ENCODE measurements around the gene TAF13. TPM values are rescaled to one million over a fixed set of nuclear protein-coding genes. Genes with fewer than 3 reads are reported as not detected.

Gene TAF13
- total and polyA plus RNA-seq, 9 of the 15 experiments (the other 6 are each of a cell fraction or from before 2014, with no cell fraction given) = 14.9 to 77.2 (median 38.7) TPM

DNA sequence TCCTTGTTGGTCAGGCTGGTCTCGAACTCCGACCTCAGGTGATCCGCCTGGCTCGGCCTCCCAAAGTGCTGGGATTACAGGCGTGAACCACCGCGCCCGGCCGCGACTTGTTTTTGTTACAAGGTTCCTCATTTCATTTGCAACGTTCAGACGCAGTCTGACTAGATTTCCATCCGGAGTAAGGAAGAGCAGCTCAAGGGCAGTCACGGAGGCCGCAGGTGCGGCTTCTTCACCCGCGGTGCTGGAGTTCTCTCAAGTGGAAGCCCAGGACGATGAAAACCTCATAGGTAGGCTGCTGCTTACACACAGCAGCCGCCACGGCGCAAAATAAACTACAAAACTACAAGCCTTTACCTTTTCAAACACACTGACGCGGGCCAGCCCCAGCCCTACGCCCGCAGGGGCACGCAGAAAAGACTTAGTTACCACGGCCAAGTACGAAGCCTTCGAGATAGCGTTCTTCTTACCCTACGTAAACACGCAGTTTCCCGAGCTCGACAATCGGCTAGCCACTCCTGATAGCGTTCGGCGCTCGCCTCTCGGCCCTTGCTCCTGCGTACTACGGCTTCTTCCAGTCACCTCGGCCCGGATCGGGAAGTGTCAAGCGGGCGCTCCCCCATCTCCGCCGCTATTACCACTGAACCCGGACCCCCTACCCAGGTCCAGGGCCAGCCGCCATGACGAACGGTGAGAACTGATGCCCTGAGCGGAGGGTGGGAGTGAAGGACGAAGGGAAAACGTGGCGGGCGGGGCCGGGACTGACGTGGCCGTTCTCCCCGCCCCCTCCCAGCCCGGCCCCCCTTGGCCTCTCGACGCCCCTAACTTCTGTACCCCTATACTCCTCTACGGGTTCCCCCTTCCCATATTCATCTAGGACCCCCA, 14.6 kb upstream of the TAF13 start, which contains the start of gene TMEM167B (continued):
- TF ChIP-seq, protein P1, sequence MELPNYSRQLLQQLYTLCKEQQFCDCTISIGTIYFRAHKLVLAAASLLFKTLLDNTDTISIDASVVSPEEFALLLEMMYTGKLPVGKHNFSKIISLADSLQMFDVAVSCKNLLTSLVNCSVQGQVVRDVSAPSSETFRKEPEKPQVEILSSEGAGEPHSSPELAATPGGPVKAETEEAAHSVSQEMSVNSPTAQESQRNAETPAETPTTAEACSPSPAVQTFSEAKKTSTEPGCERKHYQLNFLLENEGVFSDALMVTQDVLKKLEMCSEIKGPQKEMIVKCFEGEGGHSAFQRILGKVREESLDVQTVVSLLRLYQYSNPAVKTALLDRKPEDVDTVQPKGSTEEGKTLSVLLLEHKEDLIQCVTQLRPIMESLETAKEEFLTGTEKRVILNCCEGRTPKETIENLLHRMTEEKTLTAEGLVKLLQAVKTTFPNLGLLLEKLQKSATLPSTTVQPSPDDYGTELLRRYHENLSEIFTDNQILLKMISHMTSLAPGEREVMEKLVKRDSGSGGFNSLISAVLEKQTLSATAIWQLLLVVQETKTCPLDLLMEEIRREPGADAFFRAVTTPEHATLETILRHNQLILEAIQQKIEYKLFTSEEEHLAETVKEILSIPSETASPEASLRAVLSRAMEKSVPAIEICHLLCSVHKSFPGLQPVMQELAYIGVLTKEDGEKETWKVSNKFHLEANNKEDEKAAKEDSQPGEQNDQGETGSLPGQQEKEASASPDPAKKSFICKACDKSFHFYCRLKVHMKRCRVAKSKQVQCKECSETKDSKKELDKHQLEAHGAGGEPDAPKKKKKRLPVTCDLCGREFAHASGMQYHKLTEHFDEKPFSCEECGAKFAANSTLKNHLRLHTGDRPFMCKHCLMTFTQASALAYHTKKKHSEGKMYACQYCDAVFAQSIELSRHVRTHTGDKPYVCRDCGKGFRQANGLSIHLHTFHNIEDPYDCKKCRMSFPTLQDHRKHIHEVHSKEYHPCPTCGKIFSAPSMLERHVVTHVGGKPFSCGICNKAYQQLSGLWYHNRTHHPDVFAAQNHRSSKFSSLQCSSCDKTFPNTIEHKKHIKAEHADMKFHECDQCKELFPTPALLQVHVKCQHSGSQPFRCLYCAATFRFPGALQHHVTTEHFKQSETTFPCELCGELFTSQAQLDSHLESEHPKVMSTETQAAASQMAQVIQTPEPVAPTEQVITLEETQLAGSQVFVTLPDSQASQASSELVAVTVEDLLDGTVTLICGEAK (IDR thresholded peaks at IDR 0.05) = no peak; the same call in 1 of the 2 replicates
- TF ChIP-seq, protein P1 (CRISPR knock-in tag; IDR thresholded peaks at IDR 0.05) = no peak; the same call in 1 of the 2 replicates
- TF ChIP-seq, protein P2, sequence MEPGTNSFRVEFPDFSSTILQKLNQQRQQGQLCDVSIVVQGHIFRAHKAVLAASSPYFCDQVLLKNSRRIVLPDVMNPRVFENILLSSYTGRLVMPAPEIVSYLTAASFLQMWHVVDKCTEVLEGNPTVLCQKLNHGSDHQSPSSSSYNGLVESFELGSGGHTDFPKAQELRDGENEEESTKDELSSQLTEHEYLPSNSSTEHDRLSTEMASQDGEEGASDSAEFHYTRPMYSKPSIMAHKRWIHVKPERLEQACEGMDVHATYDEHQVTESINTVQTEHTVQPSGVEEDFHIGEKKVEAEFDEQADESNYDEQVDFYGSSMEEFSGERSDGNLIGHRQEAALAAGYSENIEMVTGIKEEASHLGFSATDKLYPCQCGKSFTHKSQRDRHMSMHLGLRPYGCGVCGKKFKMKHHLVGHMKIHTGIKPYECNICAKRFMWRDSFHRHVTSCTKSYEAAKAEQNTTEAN (CRISPR knock-in tag; IDR thresholded peaks at IDR 0.05) = peak; percentile 64; the same call in 1 of the 2 replicates
- TF ChIP-seq, protein P3, sequence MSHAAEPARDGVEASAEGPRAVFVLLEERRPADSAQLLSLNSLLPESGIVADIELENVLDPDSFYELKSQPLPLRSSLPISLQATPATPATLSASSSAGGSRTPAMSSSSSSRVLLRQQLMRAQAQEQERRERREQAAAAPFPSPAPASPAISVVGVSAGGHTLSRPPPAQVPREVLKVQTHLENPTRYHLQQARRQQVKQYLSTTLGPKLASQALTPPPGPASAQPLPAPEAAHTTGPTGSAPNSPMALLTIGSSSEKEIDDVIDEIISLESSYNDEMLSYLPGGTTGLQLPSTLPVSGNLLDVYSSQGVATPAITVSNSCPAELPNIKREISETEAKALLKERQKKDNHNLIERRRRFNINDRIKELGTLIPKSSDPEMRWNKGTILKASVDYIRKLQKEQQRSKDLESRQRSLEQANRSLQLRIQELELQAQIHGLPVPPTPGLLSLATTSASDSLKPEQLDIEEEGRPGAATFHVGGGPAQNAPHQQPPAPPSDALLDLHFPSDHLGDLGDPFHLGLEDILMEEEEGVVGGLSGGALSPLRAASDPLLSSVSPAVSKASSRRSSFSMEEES (CRISPR knock-in tag; IDR thresholded peaks at IDR 0.05) = no peak
- TF ChIP-seq MXI1 (IDR thresholded peaks at IDR 0.05; ENCODE audit: low read depth, low read length) = peak; percentile 81; the same call in 1 of the 2 replicates
- TF ChIP-seq, protein P4, sequence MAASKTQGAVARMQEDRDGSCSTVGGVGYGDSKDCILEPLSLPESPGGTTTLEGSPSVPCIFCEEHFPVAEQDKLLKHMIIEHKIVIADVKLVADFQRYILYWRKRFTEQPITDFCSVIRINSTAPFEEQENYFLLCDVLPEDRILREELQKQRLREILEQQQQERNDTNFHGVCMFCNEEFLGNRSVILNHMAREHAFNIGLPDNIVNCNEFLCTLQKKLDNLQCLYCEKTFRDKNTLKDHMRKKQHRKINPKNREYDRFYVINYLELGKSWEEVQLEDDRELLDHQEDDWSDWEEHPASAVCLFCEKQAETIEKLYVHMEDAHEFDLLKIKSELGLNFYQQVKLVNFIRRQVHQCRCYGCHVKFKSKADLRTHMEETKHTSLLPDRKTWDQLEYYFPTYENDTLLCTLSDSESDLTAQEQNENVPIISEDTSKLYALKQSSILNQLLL (CRISPR knock-in tag; IDR thresholded peaks at IDR 0.05; ENCODE audit: borderline replicate concordance) = no peak
- no peak for TF ChIP-seq GATAD2B (IDR thresholded peaks at IDR 0.05; ENCODE audit: borderline replicate concordance)
- peak; percentile 89 for TF ChIP-seq TAF1 (IDR thresholded peaks at IDR 0.05; ENCODE audit: control insufficient read depth, extremely low read depth, insufficient read depth, low read length, severe bottlenecking)
- TF ChIP-seq, protein P5, sequence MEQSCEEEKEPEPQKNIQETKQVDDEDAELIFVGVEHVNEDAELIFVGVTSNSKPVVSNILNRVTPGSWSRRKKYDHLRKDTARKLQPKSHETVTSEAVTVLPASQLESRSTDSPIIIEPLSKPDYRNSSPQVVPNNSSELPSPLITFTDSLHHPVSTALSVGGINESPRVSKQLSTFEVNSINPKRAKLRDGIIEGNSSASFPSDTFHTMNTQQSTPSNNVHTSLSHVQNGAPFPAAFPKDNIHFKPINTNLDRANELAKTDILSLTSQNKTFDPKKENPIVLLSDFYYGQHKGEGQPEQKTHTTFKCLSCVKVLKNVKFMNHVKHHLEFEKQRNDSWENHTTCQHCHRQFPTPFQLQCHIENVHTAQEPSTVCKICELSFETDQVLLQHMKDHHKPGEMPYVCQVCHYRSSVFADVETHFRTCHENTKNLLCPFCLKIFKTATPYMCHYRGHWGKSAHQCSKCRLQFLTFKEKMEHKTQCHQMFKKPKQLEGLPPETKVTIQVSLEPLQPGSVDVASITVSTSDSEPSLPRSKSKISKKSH (CRISPR knock-in tag; IDR thresholded peaks at IDR 0.05) = no peak
- no peak for TF ChIP-seq WHSC1 (IDR thresholded peaks at IDR 0.05; ENCODE audit: low read length)
